WERI-Rb-1 (cell line): ENCODE measurements around the gene RAD50.

Experiments used
- DNase-seq: peaks from one replicate; pipeline ENCODE4 v3.0.0-alpha.2; 2020
- H3K27ac ChIP-seq: fragments of 250-450 bp; sonication (Bioruptor Pico); 2 replicates; pipeline ENCODE4 v1.5.1; 2020; ENCODE audit warnings: mild to moderate bottlenecking, moderate library complexity
- H3K27me3 ChIP-seq: fragments of 250-450 bp; sonication (Bioruptor Pico); 2 replicates; pipeline ENCODE4 v1.5.1; 2021; ENCODE audit warnings: mild to moderate bottlenecking, low read depth, moderate library complexity; ENCODE audit not compliant: insufficient read depth, severe bottlenecking
- H3K36me3 ChIP-seq: fragments of 250-450 bp; sonication (Bioruptor Pico); 2 replicates; pipeline ENCODE4 v1.5.1; 2020; ENCODE audit warnings: mild to moderate bottlenecking, moderate library complexity
- H3K4me3 ChIP-seq: 2 replicates; pipeline ENCODE4 v1.5.1; 2011; ENCODE audit warnings: low read depth, mild to moderate bottlenecking, control low read depth, low read length
- H3K9me3 ChIP-seq: fragments of 250-450 bp; sonication (Bioruptor Pico); 2 replicates; pipeline ENCODE4 v1.5.1; 2021; ENCODE audit warnings: mild to moderate bottlenecking, moderate library complexity; ENCODE audit not compliant: severe bottlenecking
- TF ChIP-seq, protein P1 (sequence below): IDR thresholded peaks from 2 replicates; pipeline ENCODE4 v1.5.1; 2011; ENCODE audit warnings: low read depth, mild to moderate bottlenecking, control low read depth, inconsistent platforms, low read length

The RAD50 gene

DNA sequence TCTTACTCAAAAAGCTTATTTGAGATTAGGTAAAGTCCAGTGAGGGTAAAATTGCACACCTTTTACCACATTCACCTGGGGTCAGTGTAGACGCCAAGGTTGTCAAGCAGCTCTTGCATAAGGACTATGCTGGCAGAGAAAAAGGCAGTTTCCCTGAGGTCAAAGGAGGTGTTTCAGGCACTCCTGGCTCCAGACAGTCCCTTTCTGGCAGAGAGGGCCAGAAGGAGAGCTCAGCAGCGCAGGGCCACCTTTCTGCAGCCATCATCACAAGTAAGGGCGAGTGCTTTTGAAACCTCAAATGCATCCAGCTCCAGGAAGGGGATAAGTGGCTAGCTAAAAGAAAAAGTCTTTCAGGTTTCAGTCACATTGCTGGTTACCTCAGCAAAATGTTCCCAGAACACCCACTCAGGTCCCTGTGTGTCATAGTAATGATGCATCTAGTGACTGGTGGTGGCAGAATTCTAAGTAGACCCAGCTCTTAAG, 84.5 kb downstream of the RAD50 start:
- Histone ChIP-seq H3K9me3 (no peaks in the 10 kb centered on the region), H3K27ac (no peak overlapping the region), H3K27me3 (no peaks in the 10 kb centered on the region), H3K4me3 (no peak overlapping the region), H3K36me3 (peaks cover 44% of the 10 kb centered on the region)
- no peak for DNase-seq
- TF ChIP-seq, protein P1, sequence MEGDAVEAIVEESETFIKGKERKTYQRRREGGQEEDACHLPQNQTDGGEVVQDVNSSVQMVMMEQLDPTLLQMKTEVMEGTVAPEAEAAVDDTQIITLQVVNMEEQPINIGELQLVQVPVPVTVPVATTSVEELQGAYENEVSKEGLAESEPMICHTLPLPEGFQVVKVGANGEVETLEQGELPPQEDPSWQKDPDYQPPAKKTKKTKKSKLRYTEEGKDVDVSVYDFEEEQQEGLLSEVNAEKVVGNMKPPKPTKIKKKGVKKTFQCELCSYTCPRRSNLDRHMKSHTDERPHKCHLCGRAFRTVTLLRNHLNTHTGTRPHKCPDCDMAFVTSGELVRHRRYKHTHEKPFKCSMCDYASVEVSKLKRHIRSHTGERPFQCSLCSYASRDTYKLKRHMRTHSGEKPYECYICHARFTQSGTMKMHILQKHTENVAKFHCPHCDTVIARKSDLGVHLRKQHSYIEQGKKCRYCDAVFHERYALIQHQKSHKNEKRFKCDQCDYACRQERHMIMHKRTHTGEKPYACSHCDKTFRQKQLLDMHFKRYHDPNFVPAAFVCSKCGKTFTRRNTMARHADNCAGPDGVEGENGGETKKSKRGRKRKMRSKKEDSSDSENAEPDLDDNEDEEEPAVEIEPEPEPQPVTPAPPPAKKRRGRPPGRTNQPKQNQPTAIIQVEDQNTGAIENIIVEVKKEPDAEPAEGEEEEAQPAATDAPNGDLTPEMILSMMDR: no peak

DNA sequence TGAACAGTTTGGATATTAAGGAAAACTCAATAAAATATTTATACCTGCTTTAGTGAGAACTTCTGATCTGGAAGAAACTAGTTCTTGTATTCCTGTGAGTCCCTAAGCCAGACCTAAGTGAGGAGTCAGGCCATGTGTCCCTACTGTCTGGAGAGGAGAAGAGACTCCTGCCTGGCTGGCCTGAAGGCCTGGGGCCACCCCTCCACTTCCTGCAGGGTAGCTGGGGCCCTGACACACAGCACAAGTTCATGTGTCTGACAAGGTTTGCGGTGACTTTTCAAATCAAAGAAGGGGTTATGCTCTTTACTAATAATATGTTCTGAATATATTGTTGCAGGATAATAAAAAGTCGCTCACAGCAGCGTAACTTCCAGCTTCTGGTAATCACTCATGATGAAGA, 85.1 kb downstream of the RAD50 start:
- no peak overlapping the region for H3K27ac ChIP-seq
- H3K36me3 ChIP-seq: peaks cover 44% of the 10 kb centered on the region
- TF ChIP-seq, protein P1: no peak
- no peaks in the 10 kb centered on the region for H3K9me3 ChIP-seq
- no peak overlapping the region for H3K4me3 ChIP-seq
- H3K27me3 ChIP-seq: no peaks in the 10 kb centered on the region
- DNase-seq: no peak

DNA sequence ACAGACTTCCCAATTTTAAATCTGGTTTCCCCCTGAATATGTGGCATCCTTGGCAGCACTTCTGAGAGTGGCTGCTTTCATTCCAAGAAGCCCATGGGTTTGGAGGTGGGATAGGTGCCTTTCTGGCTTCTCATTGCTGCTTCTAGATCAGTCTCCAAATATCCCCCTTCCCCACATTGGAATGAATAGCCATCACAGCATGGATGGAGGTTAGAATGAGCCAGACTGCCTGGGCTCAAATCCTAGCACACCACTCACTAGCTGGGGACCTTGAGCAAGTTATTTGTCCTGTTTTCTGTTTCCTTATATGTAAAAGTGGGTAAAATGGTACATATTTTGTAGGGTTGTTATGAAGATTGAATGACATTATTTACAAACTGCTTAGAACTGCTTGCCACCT, 87.4 kb downstream of the RAD50 start:
- no peak for DNase-seq
- Histone ChIP-seq H3K27me3 (no peaks in the 10 kb centered on the region), H3K9me3 (no peaks in the 10 kb centered on the region), H3K4me3 (no peak overlapping the region), H3K27ac (no peak overlapping the region), H3K36me3 (peaks cover 26% of the 10 kb centered on the region)
- TF ChIP-seq, protein P1: no peak

DNA sequence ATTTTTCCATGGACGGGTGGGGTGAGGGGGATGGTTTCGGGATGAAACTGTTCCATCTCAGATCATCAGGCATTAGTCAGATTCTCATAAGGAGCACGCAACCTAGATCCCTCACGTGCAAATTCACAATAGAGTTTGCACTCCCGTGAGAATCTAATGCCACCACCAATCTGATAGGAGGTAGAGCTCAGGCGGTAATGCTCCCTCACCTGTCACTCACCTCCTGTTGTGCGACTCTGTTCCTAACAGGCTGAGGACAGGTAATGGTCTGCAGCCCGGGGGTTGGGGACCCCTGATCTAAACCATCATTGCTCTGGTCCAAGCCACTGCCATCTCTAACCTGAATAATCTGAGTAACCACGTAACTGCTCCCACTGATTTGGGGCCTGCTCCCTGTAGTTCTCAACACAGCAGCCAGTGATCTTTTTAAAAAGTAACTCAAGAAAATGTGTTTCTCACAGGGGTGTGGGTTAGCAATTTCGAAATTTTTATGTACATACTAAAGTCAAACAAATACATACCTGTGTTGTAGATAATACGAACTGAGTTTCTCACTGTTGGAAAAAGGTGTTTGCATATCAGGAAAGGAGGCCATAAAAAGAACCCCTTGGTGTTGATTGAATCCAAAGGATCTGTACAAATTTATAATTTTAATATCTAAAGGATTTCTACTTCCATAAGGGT, 89.9 kb downstream of the RAD50 start:
- DNase-seq: no peak
- H3K36me3 ChIP-seq: peaks cover 9% of the 10 kb centered on the region
- H3K4me3 ChIP-seq: no peak overlapping the region
- no peaks in the 10 kb centered on the region for H3K27me3 ChIP-seq
- TF ChIP-seq, protein P1: no peak
- H3K27ac ChIP-seq: no peak overlapping the region
- no peaks in the 10 kb centered on the region for H3K9me3 ChIP-seq

DNA sequence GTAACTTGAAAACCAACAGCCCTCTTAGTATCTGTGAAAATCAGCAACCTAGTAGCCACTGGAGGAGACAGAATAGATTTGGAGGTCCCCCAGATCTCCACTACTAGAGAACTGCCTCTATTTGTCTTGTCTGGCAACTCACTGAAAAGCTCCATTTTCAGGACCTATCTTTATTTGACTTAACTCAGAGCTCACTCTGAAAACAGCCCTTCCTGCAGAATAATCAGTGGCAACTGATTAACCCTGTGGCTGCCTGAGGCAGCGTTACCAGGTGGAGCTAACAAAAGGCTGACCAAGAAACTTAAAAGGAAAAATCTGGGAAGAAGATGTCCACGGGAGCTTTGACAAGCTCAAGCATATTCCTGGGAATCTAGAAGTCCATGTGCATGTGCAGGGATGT, 90.7 kb downstream of the RAD50 start:
- Histone ChIP-seq H3K27me3 (no peaks in the 10 kb centered on the region), H3K27ac (no peak overlapping the region), H3K4me3 (no peak overlapping the region), H3K36me3 (peaks cover 7% of the 10 kb centered on the region), H3K9me3 (no peaks in the 10 kb centered on the region)
- no peak for DNase-seq
- TF ChIP-seq, protein P1: no peak

DNA sequence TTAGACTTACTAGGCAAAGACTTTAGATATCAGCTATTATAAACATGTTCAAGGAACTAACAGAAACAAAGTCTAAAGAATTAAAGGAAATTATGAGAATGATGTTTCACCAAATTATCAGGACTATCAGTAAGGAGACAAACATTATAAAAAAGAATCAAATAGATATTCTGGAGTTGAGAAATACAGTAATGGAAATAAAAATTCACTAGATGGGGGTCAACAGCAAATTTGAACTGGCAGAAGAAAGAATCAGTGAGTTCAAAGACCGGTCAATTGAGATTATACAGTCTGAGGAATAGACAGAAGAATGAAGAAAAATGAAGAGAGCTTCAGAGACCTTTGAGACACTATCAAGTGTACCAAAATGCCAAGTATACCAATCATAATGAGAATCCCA, 91.6 kb downstream of the RAD50 start:
- Histone ChIP-seq H3K9me3 (no peaks in the 10 kb centered on the region), H3K27me3 (no peaks in the 10 kb centered on the region), H3K27ac (no peak overlapping the region), H3K36me3 (no peaks in the 10 kb centered on the region), H3K4me3 (no peak overlapping the region)
- DNase-seq: no peak
- TF ChIP-seq, protein P1: no peak
